ENCODE results near the gene RAB7B.

DNA sequence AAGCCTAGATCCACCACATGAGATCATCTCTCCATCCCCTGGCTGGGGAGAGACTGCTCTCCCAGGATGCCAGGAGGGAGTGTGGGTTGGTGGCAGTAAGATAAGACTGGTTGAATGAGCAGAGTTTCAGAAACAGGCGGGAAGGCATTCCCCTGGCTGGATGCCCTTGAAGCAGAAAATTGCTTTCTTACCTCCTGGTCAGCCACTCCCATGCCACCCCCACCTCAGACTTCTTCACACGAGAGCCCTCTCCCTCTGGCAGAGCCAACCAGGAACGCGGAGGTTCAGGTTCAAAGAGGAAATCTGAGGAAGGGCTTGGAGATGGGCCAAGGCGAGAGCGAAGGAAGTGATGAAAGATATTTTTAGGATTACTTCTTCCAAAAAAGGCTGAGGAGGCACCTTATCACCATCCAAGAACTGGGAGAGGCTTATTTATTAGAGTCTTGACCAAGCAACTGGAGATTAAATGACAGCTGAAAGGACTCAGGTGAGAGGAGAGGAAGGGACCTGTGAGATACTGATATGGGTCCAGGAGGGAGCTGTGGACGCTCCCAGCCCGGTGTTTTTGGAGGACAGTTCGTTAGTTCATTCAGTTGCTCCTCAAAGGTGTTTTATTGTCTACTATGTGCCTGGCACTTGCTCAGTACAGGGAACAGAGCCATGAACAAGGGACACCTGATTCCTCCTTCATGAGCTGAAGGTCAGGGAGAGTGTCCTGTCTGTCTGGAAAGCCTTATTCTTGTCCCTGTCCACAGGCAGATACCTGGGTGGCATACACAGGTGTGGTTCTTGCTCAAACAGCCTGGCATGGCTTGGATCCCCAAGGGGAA is 41.0 kb downstream of the RAB7B start:
- peak in 2 of 3 donors; percentile 7 to 24 for TF ChIP-seq POLR2A (IDR thresholded peaks at IDR 0.05)
- TF ChIP-seq CTCF (IDR thresholded peaks at IDR 0.05) = no peak

All from body of pancreas (tissue), 4 donors.